Posterior cingulate gyrus (tissue), 11 donors: ENCODE results near the gene ANAPC4.

Experiments used
- DNase-seq, 10 donors: peaks; one replicate each; pipeline versions ENCODE4 v3.0.0 to v3.0.0-alpha.2; 2020 to 2021; ENCODE audit warnings: mixed read lengths in 3 of 10
- intact Hi-C: fragments of 100-400 bp; cut with DNase I; formaldehyde crosslinking; loops from one replicate; pipeline ENCODE4 v1.15.1; 2023

Gene ANAPC4

GRCh38 chr4:25377572-25378436 is 741 bp downstream of the ANAPC4 start:
- intact Hi-C loops, result no loop called here
- peak in 1 of 10 donors; percentile 66 for DNase-seq

- intact Hi-C loops, result no loop called here
- DNase-seq, result no peak
These were observed 1.3 kb downstream of the ANAPC4 start for GRCh38 chr4:25378437-25378743.

- intact Hi-C loops, result no loop called here
- DNase-seq, result no peak
These were observed 2.5 kb downstream of the ANAPC4 start for GRCh38 chr4:25379591-25379990.

GRCh38 chr4:25383647-25384046 is 6.6 kb downstream of the ANAPC4 start:
- intact Hi-C loops, result no loop called here

GRCh38 chr4:25386926-25387325 is 9.9 kb downstream of the ANAPC4 start:
- intact Hi-C loops, result no loop called here

More at GRCh38 chr4:25383647-25384046, 6.6 kb downstream of the ANAPC4 start:
- DNase-seq, result no peak

GRCh38 chr4:25397305-25397704 is 20.2 kb downstream of the ANAPC4 start:
- no peak for DNase-seq
- intact Hi-C loops, result no loop called here

More at GRCh38 chr4:25386926-25387325, 9.9 kb downstream of the ANAPC4 start:
- no peak for DNase-seq

GRCh38 chr4:25399510-25399909 is 22.4 kb downstream of the ANAPC4 start:
- DNase-seq, result peak in 1 of 10 donors; percentile 19
- intact Hi-C loops, result no loop called here

GRCh38 chr4:25401066-25401465 is 24.0 kb downstream of the ANAPC4 start:
- intact Hi-C loops, result no loop called here
- DNase-seq, result peak in 1 of 10 donors; percentile 54

- intact Hi-C loops, result no loop called here
- no peak for DNase-seq
These were observed 25.5 kb downstream of the ANAPC4 start for GRCh38 chr4:25402521-25402920.

- no peak for DNase-seq
- intact Hi-C loops, result no loop called here
These were observed 26.6 kb downstream of the ANAPC4 start for GRCh38 chr4:25403699-25404098.

- intact Hi-C loops, result no loop called here
- no peak for DNase-seq
These were observed 28.4 kb downstream of the ANAPC4 start for GRCh38 chr4:25405453-25405852.

- no peak for DNase-seq
- intact Hi-C loops, result no loop called here
These were observed 29.1 kb downstream of the ANAPC4 start for GRCh38 chr4:25406081-25406692.

GRCh38 chr4:25410820-25411529 is 33.9 kb downstream of the ANAPC4 start:
- intact Hi-C loops, result no loop called here
- no peak for DNase-seq

GRCh38 chr4:25413261-25413660 is 36.2 kb downstream of the ANAPC4 start:
- intact Hi-C loops, result no loop called here
- no peak for DNase-seq

GRCh38 chr4:25417014-25417413 is 40.0 kb downstream of the ANAPC4 start:
- no peak for DNase-seq
- intact Hi-C loops, result no loop called here

GRCh38 chr4:25420931-25421330 is 43.9 kb downstream of the ANAPC4 start:
- intact Hi-C loops, result no loop called here
- no peak for DNase-seq

- intact Hi-C loops, result no loop called here
- no peak for DNase-seq
These were observed 44.9 kb downstream of the ANAPC4 start for GRCh38 chr4:25421816-25422525.

GRCh38 chr4:25423548-25423947 is 46.5 kb downstream of the ANAPC4 start:
- intact Hi-C loops, result no loop called here

GRCh38 chr4:25424539-25425228 is 47.6 kb downstream of the ANAPC4 start:
- peak in 1 of 10 donors; percentile 49 for DNase-seq
- intact Hi-C loops, result no loop called here

More at GRCh38 chr4:25423548-25423947, 46.5 kb downstream of the ANAPC4 start:
- DNase-seq, result no peak

- intact Hi-C loops, result no loop called here
- DNase-seq, result peak in 1 of 10 donors; percentile 31
These were observed 48.3 kb downstream of the ANAPC4 start for GRCh38 chr4:25425361-25425760.
